ENCODE measurements around the gene LYPD6. TPM values are rescaled to one million over a fixed set of nuclear protein-coding genes. Genes with fewer than 3 reads are reported as not detected.

The LYPD6 gene
- total and polyA plus RNA-seq, 10 donors, result 0.05 to 2.3 (median 0.41) TPM

- Histone ChIP-seq H3K4me1 (no peaks in the 10 kb centered on the region), H3K27me3 (replicated peaks in 1 of 7) (no peaks in the 10 kb centered on the region), H3K4me3 (no peak overlapping the region), H3K9me3 (no peaks in the 10 kb centered on the region), H3K36me3 (no peaks in the 10 kb centered on the region), H3K27ac (no peak overlapping the region)
- no peak for TF ChIP-seq POLR2AphosphoS5 (IDR thresholded peaks at IDR 0.05)
- no peak for TF ChIP-seq POLR2A (IDR thresholded peaks at IDR 0.05)
- TF ChIP-seq CTCF (IDR thresholded peaks at IDR 0.05 in 8 of 11, conservative IDR thresholded peaks at IDR 0.05 in 3 of 11), result no peak
- DNase-seq, result no peak
- intact Hi-C loops (cut with DNase I; ENCODE audit: low total_unique reads), result no loop called here
- WGBS, 5 donors, result 79 to 89% (median 89%) methylated on average over 3 of the region's 3 CpGs
Observed at GRCh38 chr2:149353421-149353820, 23.0 kb downstream of the LYPD6 start.

GRCh38 chr2:149355716-149356422 is 25.5 kb downstream of the LYPD6 start:
- no peak for TF ChIP-seq POLR2AphosphoS5 (IDR thresholded peaks at IDR 0.05)
- TF ChIP-seq POLR2A (IDR thresholded peaks at IDR 0.05), result no peak
- no peak for TF ChIP-seq CTCF (IDR thresholded peaks at IDR 0.05 in 8 of 11, conservative IDR thresholded peaks at IDR 0.05 in 3 of 11)
- 80 to 83% (median 82%) methylated on average over 4 of the region's 4 CpGs for WGBS, 5 donors
- H3K27ac ChIP-seq, result no peak overlapping the region
- intact Hi-C loops (cut with DNase I; ENCODE audit: low total_unique reads), result no loop called here
- no peaks in the 10 kb centered on the region for H3K27me3 ChIP-seq (replicated peaks in 1 of 7)
- H3K4me1 ChIP-seq, result no peaks in the 10 kb centered on the region
- no peak for DNase-seq
- H3K9me3 ChIP-seq, result no peaks in the 10 kb centered on the region
- H3K4me3 ChIP-seq, result no peak overlapping the region
- H3K36me3 ChIP-seq, result no peaks in the 10 kb centered on the region

GRCh38 chr2:149357058-149357457 is 26.7 kb downstream of the LYPD6 start:
- Histone ChIP-seq H3K27me3 (replicated peaks in 1 of 7) (no peaks in the 10 kb centered on the region), H3K9me3 (no peaks in the 10 kb centered on the region), H3K4me3 (no peak overlapping the region), H3K27ac (no peak overlapping the region), H3K4me1 (no peaks in the 10 kb centered on the region), H3K36me3 (no peaks in the 10 kb centered on the region)
- TF ChIP-seq POLR2AphosphoS5 (IDR thresholded peaks at IDR 0.05), result no peak
- no peak for TF ChIP-seq CTCF (IDR thresholded peaks at IDR 0.05 in 8 of 11, conservative IDR thresholded peaks at IDR 0.05 in 3 of 11)
- intact Hi-C loops (cut with DNase I; ENCODE audit: low total_unique reads), result no loop called here
- DNase-seq, result no peak

GRCh38 chr2:149360106-149360505 is 29.7 kb downstream of the LYPD6 start:
- Histone ChIP-seq H3K4me1 (no peaks in the 10 kb centered on the region), H3K36me3 (no peaks in the 10 kb centered on the region), H3K9me3 (no peaks in the 10 kb centered on the region), H3K27ac (no peak overlapping the region), H3K27me3 (replicated peaks in 1 of 7) (no peaks in the 10 kb centered on the region), H3K4me3 (no peak overlapping the region)
- intact Hi-C loops (cut with DNase I; ENCODE audit: low total_unique reads), result no loop called here
- no peak for DNase-seq
- TF ChIP-seq POLR2AphosphoS5 (IDR thresholded peaks at IDR 0.05), result no peak
- TF ChIP-seq CTCF (IDR thresholded peaks at IDR 0.05 in 8 of 11, conservative IDR thresholded peaks at IDR 0.05 in 3 of 11), result no peak
- TF ChIP-seq POLR2A (IDR thresholded peaks at IDR 0.05), result no peak
- 24 to 58% (median 40%) methylated on average over 1 of the region's 1 CpG for WGBS, 5 donors

Measured in spleen (tissue), 11 donors.